Right lobe of liver (tissue), 6 donors: ENCODE measurements around the gene COL23A1. TPM values are rescaled to one million over a fixed set of nuclear protein-coding genes. Genes with fewer than 3 reads are reported as not detected.

Experiments
- ATAC-seq, 4 donors: fragments of 200-7000 bp; cut with Tn5 transposase; one replicate each; pipeline ENCODE4 v1.9.1; 2020; ENCODE audit warnings: mild to moderate bottlenecking in 4 of 4, moderate library complexity in 4 of 4
- DNase-seq, 3 donors: peaks; one replicate each; pipeline ENCODE4 v3.0.0-alpha.2; 2020
- H3K27ac ChIP-seq, 3 donors: fragments of 200-600 bp; one replicate each; pipeline ENCODE4 v1.8.0; 2022
- H3K27me3 ChIP-seq, 2 donors: fragments of 200-600 bp; one replicate each; pipeline ENCODE4 v1.8.0; 2022
- H3K36me3 ChIP-seq, 4 donors: fragments of 200-600 bp; sonication (generic) in 1 of 4; one replicate each; pipeline versions ENCODE4 v1.5.1 to v1.8.0; 2017 to 2022; ENCODE audit warnings: control low read depth in 1 of 4
- H3K4me1 ChIP-seq, 4 donors: fragments of 200-600 bp; sonication (generic) in 1 of 4; one replicate each; pipeline versions ENCODE4 v1.5.1 to v1.8.0; 2017 to 2022; ENCODE audit warnings: control low read depth in 1 of 4
- H3K4me3 ChIP-seq, 3 donors: fragments of 200-600 bp; one replicate each; pipeline ENCODE4 v1.8.0; 2022
- H3K9me3 ChIP-seq, 4 donors: fragments of 200-600 bp; sonication (generic) in 1 of 4; one replicate each; pipeline versions ENCODE4 v1.5.1 to v1.8.0; 2017 to 2022; ENCODE audit warnings: control low read depth in 1 of 4
- CTCF ChIP-seq, 4 donors: fragments of 200-600 bp in 3 of 4; fragments of 450-650 bp in 1 of 4; IDR thresholded peaks; one replicate each; pipeline versions ENCODE4 v1.5.1 to v1.8.0; 2016 to 2022; ENCODE audit warnings: antibody characterized with exemption in 4 of 4, mild to moderate bottlenecking in 2 of 4
- POLR2A ChIP-seq: fragments of 450-650 bp; IDR thresholded peaks from one replicate; pipeline ENCODE4 v1.6.1; 2017; ENCODE audit warnings: antibody characterized with exemption, mild to moderate bottlenecking
- WGBS: methylation state at CpG from one replicate; pipeline ENCODE4 v1.1.6; 2018; ENCODE audit warnings: low coverage, low lambda C conversion rate; ENCODE audit not compliant: insufficient coverage; ENCODE audit errors: missing lambda C conversion rate; 5-methylcytosine and 5-hydroxymethylcytosine counted together
- intact Hi-C, 2 donors: fragments of 100-400 bp; cut with DNase I; formaldehyde crosslinking; loops; one replicate each; pipeline versions ENCODE4 v1.11.2 to v1.14.1; 2022
- total RNA-seq, 6 experiments: library from RNA; depleted of rRNA in 2 of 6; stranded (reverse); fragments of >200 nt in 2 of 6; fragmentation: NEBNext Ultra II Directional in 3 of 6; extraction: Animal tissue kit (Norgen Biotek cat#: 25700) in 3 of 6; gene quantifications; one replicate each; pipeline versions ENCODE4 v1.1.0 to v1.2.4, GENCODE V29; 2016 to 2023
- donor health status: DM: no; HTN: yes; CAD: no.
- donor health status: DM: no; HTN: no; CAD: no.
- donor health status: DM: no; HTN: no; CAD: no.
- donor health status: DM: no; HTN: yes; CAD: no.
- donor health status: DM: no; HTN: yes; CAD: no.

Gene COL23A1
- total RNA-seq, 6 experiments from 2014 or later = 0.25 to 1.2 (median 0.50) TPM

- peak; percentile 57 to 69 (median 66) for DNase-seq
- H3K4me1 ChIP-seq = peaks cover 0 to 61% (median 34%) of the 10 kb centered on the region in 4 donors
- peak; percentile 20 to 59 (median 38) for ATAC-seq
Observed at GRCh38 chr5:178238711-178239592, 351.2 kb downstream of the COL23A1 start.

GRCh38 chr5:178238313-178238635 lies 351.9 kb downstream of the COL23A1 start:
- intact Hi-C loops = no loop called here
- Histone ChIP-seq H3K9me3 (no peaks in the 10 kb centered on the region), H3K4me3 (no peak overlapping the region), H3K4me1 (peaks cover 0 to 61% (median 34%) of the 10 kb centered on the region in 4 donors), H3K36me3 (no peaks in the 10 kb centered on the region), H3K27ac (peak overlapping the region; percentile 84 to 95 (median 92)), H3K27me3 (no peaks in the 10 kb centered on the region)
- WGBS = 100% methylated on average over 1 of the region's 6 CpGs
- TF ChIP-seq CTCF (IDR thresholded peaks at IDR 0.05) = no peak
- no peak for TF ChIP-seq POLR2A
- DNase-seq (peak in 1 of 3 donors; percentile 46), ATAC-seq (no peak)

More at GRCh38 chr5:178238711-178239592, 351.2 kb downstream of the COL23A1 start:
- Histone ChIP-seq H3K36me3 (no peaks in the 10 kb centered on the region), H3K4me3 (no peak overlapping the region), H3K27me3 (no peaks in the 10 kb centered on the region), H3K9me3 (no peaks in the 10 kb centered on the region), H3K27ac (peak overlapping the region; percentile 84 to 95 (median 92))
- 65% methylated on average over 7 of the region's 17 CpGs for WGBS
- intact Hi-C loops = no loop called here
- TF ChIP-seq POLR2A (peak; percentile 36), CTCF (IDR thresholded peaks at IDR 0.05) (no peak)

- H3K27ac ChIP-seq = peak overlapping the region; percentile 10 to 95 (median 92)
- 56% methylated on average over 5 of the region's 13 CpGs for WGBS
- peaks cover 0 to 61% (median 34%) of the 10 kb centered on the region in 4 donors for H3K4me1 ChIP-seq
Observed at GRCh38 chr5:178237431-178238312, 352.5 kb downstream of the COL23A1 start.

More at GRCh38 chr5:178237431-178238312, 352.5 kb downstream of the COL23A1 start:
- H3K36me3 ChIP-seq = no peaks in the 10 kb centered on the region
- no peaks in the 10 kb centered on the region for H3K9me3 ChIP-seq
- TF ChIP-seq POLR2A = no peak
- no peak for TF ChIP-seq CTCF (IDR thresholded peaks at IDR 0.05)
- ATAC-seq = no peak
- no peak overlapping the region for H3K4me3 ChIP-seq
- H3K27me3 ChIP-seq = no peaks in the 10 kb centered on the region
- intact Hi-C loops = no loop called here
- peak in 1 of 3 donors; percentile 47 for DNase-seq
